Measurements from ENCODE around the gene MACROD1.

DNA sequence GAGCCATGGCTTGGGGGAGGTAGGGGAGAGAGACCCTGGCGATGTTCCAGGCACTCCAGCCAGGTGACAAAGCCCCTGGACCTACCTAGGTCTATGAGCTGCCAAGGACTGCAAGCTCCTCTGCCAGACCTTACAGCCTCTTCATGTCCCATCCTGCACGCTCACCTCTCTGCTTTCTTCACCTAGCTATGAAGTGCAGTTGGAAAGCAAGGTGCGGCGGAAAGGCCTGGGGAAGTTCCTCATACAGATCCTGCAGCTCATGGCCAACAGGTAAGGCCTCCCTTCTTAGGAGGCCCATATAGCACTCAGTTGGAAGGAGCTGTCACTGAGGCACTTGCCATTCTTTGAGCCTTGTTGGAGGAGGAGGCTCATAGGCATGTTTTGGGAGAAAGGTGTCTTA is 213.3 kb downstream of the MACROD1 start:
- TF ChIP-seq POLR2A (IDR thresholded peaks at IDR 0.05; ENCODE audit: low read length) (no peak), GATA1 (IDR thresholded peaks at IDR 0.05; ENCODE audit: low read depth, low read length) (no peak)

Measured in erythroblast (primary cell).